Activated CD8-positive, alpha-beta memory T cell treated with anti-CD3 and anti-CD28 coated beads, Interleukin-2, amount 50 U/mL, for 4 hours (primary cell): ENCODE measurements around the gene RAB44.
"Not testable (repeated sequence)": the region's sequence is repeated elsewhere in the genome, so short reads cannot be mapped to it uniquely, and the experiment has no call there.

ENCODE experiments used
- DNase-seq: peaks from one replicate; pipeline ENCODE4 v3.0.0-alpha.2; 2020

Gene RAB44

DNA sequence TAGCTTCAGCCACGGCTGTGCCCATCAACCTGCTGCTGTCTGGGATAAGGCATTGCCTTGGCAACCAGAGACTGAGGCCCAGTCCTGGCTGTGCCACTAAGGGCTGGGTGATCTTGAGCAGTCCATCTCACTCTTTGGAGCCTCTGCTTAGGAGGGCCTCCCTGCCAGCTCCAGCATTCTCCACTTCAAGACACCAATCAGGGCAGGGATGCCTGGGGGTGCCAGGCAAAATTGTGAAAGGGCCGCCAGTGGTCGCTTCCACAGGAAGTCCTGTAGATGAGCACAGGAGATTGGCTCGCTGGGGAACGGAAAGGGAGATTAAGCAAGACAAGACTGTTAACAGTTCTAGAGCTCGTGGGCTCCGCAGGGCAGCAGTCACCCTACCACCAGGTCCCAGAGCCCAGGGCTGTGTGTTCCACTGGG, at the start of gene RAB44:
Gene RAB44, plus strand, starts transcription at position 346 of the 423 bp plus-strand sequence. CDS start 6,410 bp downstream, outside the sequence.
- no peak for DNase-seq

DNA sequence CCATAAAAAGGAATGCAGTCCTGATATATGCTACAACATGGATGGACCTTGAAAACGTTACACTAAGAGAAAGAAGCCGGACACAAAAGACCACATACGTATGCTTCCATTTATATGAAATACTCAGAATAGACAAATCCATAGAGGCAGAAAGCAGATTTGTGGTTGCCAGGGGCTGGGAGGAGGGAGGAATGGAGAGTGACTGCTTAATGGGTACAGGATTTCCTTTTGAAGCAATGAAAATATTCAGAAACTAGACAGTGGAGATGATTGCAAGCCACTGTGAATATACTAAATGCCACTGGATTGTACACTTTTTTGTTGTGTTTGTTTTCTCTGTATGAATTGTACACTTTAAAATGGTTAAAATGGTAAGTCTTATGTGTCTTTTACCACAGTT, 48.5 kb upstream of the RAB44 start:
- no peak for DNase-seq

DNA sequence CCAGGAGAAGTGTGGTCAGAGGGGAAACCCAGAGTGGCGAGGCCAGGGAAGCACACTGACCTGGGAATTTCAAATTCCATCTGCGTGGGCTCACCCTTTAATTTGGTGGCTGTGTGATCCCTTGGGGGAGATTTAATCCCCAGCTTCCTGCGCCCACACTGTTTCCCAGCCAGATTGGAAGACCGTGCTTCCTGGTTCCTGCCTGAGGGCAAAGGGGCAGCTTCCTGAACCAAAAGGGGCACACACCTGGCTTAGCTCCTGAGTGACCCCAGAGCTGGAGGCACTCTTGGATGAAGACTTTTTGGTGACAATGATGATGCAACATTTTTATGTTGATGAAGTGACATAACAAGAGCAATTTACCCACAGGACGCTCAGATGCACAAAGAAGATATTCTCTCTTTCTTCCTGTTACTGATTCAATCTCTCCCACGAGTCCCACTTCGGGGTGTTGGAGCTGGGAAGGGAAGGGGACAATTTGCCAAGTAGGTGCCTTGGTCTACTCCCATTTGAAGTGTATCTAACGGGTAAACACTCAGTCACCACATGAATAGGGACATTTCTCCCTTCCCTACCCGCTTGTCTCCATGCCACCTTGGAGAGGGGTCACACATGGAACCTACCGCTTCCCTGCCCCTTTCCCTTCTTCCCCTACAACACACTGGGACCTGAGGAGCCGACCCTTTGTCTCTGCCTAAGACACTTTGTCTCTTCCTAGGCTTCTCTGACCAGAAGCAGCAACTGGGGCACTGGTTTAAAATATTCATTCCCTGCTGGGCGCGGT, 47.7 kb upstream of the RAB44 start:
- no peak for DNase-seq

- no peak for DNase-seq
Measured at GRCh38 chr6:36650848-36651478, 46.7 kb upstream of the RAB44 start.

GRCh38 chr6:36651659-36652379, 45.8 kb upstream of the RAB44 start:
- no peak for DNase-seq

DNA sequence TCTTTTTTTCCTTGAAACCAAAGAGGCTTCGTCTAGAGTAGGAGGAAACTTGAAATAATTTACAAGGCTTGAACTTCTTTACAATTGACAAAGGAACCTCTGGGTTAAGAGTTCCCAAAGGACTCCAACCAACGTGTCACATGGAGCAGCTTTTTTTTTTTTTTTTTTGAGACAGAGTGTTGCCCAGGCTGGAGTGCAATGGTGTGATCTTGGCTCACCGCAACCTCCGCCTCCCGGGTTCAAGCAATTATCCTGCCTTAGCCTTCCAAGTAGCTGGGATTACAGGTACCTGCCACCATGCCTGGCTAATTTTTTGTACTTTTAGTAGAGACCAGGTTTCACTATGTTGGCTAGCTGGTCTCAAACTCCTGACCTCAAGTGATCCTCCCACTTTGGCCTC, 43.2 kb upstream of the RAB44 start:
- DNase-seq: not testable (repeated sequence)

DNA sequence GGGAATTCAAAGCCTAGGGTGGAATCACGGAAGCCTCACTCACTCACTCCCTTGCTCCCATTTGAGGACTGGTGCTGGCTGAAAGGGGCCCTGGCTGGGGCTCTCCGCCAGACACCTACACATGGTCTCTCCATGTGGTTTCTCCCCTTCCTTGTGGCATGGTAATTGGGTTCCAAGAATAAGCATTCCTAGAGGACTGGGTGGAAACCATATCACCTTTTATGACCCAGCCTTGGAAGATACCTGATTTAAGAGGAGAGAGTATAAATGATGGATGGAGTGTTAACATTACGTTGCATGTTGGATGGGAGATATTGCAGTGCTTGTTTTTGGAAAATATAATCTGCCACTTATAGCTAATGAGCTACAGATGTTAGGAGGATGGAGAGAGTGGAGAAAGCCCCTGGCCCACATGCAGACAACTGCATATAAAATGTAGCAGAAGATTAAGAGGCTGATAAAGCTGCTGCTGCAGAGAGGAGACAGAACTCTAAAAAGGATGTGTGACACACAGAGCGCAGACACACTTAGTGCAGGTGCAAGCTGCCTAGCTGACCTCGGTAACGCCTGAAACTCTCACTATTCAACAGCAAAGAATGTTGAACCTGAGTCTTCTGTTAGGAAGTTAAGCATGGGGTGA, 42.4 kb upstream of the RAB44 start:
- DNase-seq: no peak

GRCh38 chr6:36656441-36656840, 41.2 kb upstream of the RAB44 start:
- no peak for DNase-seq

GRCh38 chr6:36657271-36657670, 40.4 kb upstream of the RAB44 start:
- DNase-seq: no peak

DNA sequence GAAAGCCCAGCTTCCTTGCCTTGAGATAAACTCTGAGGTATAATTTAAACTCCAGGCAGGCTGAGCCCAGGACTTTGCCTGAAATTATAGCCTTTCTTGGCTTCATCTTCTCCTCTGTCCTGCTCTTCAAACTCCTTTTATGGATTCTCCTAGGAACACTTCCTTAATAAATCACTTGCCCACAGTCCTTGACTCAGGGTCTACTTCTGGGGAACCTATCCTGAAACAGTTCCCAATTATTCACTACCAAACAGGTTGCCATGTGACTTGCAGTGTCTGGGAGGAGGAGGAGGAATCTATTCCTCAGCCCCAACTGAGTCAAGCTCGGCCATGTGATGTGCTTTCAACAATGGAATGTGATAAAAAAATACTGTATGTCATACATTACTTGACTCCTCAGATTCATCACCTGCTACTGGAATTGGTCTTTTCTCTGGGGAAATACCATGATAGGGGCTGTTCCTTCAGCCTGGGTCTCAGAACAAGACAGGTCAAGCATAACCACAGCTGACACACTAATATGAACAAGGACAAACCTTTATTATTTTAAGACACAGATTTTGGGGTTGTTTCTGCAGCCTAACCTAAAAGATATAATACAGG, 39.6 kb upstream of the RAB44 start:
- no peak for DNase-seq

- DNase-seq: no peak
Measured at GRCh38 chr6:36659271-36659670, 38.4 kb upstream of the RAB44 start.

- no peak for DNase-seq
Measured at GRCh38 chr6:36660771-36661471, 36.7 kb upstream of the RAB44 start.

DNA sequence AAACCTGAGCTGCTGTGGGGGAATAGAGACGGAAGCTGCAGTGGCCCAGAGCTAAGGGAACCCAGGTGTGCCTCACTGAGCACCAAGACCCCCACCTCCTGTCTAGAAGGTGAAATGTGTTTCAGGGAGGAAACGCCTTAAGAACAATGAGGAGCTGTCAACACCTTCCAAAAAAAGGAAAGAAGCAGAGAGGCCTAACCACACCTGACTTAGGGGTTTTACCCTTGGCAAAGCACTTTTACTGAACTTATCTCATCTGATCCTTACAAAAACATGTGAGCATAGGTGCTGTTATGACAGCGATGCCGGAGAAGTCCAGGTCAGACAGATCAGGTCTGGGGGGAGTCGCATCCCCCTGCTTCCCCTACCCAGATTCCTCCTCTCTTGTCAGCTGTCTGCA, 35.2 kb upstream of the RAB44 start:
- DNase-seq: no peak

DNA sequence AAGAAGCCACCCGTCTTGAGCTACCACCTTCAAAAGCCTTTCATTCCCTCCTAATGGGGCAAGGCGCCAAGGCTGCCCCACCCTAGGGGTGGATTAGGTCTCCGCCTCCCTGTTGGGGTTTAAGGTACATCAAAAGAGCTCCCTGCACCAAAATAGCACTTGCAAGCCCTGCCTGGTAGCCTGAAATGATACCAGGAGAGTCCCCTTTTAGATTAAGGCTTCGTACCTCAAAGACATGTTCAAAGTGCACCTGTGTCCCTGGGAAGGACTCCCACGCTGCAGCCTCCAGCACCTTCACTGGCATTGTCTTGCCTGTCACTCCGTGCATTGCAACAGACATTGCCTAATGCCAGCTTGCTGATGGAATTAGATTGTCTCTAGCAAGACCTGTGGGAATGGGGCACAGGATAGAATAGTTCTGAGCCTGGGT, 34.8 kb upstream of the RAB44 start:
- DNase-seq: no peak

DNA sequence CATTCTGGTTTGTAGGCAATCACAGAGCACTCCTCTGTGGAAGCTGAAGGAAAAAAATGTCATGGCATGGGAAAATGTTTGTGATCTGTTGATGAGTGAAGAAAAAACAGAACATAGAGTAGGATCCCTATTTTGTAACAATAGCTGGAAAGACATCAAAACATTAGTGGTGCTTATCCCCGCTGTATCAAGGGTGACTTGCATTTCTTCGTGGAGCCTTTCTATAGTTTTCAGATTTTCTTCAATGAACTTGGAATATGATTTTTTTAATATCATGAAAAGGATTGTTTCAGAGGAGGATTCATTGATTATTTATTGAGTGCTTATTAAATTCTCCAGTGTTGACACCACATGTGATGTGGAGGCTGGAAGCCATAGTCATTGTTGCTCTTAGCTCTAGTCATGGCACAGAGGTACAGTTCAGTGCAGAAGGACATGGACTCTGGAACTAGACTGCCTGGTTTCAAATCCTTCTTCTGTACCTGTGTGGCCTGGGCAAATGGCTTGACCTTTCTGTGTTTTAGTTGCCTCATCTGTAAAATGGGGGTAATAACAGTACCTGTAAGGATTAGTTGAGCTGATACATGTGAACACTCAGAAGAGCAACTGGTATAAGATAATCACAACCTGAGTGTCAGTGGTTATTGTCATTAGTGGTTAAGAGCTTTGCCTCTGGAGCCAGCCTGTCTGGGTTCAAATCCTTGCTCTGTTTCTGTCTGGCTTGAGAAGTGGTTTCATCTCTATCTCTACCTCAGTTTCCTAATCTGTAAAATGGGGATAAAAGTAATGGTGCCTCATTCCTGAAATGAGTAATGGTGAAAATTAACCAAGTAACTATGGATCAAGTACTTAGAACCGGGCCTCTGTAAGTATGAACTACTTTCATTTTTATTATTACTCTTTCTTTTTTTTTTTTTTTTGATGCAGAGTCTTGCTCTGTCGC, 33.9 kb upstream of the RAB44 start:
- DNase-seq: no peak

DNA sequence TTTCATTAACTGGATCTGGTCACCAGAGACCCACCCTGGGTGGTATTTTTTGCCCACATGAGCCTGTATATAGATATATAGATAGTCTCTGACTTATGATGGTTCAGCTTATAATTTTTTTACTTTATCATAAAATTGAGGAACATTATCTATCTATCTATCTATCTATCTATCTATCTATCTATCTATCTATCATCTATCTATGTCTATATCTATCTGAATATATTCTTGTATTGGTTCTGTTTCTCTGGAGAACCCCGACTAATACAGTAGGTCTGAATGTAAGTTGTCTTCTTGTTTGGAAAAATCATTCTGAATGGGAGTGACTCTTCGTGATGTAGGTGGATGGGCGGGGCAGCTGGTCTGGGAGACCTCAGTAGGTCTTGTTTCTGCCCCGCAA, 32.4 kb upstream of the RAB44 start:
- no peak for DNase-seq

DNA sequence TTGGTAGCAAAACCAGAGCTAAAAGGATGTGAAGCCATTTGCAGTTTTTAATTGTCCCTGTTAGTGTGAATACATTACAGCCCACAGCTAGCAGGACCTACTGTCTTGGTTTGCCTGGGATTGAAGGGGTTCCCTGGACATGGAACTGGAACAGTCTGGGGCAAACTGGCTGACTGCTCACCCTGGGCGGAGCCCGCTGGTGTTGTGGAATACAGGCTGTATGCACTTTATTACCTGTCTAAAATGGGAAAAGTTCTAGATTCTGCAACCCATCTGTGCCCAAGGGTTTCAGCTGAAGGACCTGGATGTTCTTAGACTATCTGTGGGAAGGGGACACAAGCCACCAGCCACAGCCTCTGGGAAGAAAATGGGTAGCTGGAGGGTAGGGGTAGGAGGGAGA, 31.3 kb upstream of the RAB44 start:
- no peak for DNase-seq

GRCh38 chr6:36666826-36667591, 30.6 kb upstream of the RAB44 start:
- DNase-seq: no peak

- no peak for DNase-seq
Measured at GRCh38 chr6:36668591-36668990, 29.0 kb upstream of the RAB44 start.

GRCh38 chr6:36669002-36669401, 28.6 kb upstream of the RAB44 start:
- no peak for DNase-seq
